GM12878 (cell line): ENCODE results near the gene NFASC. TPM values are rescaled to one million over a fixed set of nuclear protein-coding genes. Genes with fewer than 3 reads are reported as not detected.

Experiments
- ATAC-seq: fragments of 200-7000 bp; cut with Tn5 transposase; 3 replicates; pipeline ENCODE4 v1.9.1; 2020; ENCODE audit warnings: mild to moderate bottlenecking, moderate library complexity
- BruUV-seq: library from RNA; stranded (reverse); fragments of 400-500 nt; replicated peaks from 2 replicates; lab custom pipeline; 2021; lab: Mats Ljungman, UMichigan
- CTCF ChIA-PET: fragments of 300-600 bp; sonication (Branson Sonifier 250); formaldehyde crosslinking; extraction: SDS; loops from one replicate; lab custom pipeline; 2021; ENCODE audit warnings: inconsistent platforms; lab: Yijun Ruan, JAX
- POLR2A ChIA-PET: fragments of 350-600 bp; formaldehyde crosslinking; extraction: SDS; loops from one replicate; lab custom pipeline; 2021; ENCODE audit warnings: inconsistent platforms; lab: Charles Lee
- RAD21 ChIA-PET: fragments of 300-600 bp; sonication (Branson Sonifier 250); formaldehyde crosslinking; loops from one replicate; lab custom pipeline; 2023; ENCODE audit warnings: antibody characterized with exemption; ENCODE audit not compliant: unreplicated experiment; lab: Charles Lee
- SMC1A ChIA-PET: fragments of 300-600 bp; sonication (Branson Sonifier 250); formaldehyde crosslinking; loops from one replicate; lab custom pipeline; 2023; ENCODE audit not compliant: unreplicated experiment, uncharacterized antibody; lab: Charles Lee
- DNase-seq: peaks from one replicate; pipeline ENCODE4 v3.0.0-alpha.2; 2011; ENCODE audit warnings: low read depth, low spot score
- FAIRE-seq: peaks from 3 replicates; lab custom pipeline; 2011; peaks lifted over from hg19 to GRCh38; lab: Jason Lieb, UNC
- H2AFZ ChIP-seq: 2 replicates; pipeline ENCODE4 v1.6.0; 2011; ENCODE audit warnings: low read depth, low read length, control low read depth; ENCODE audit not compliant: control insufficient read depth
- H3K27ac ChIP-seq: 2 replicates; pipeline ENCODE4 v1.5.1; 2011; ENCODE audit warnings: control low read depth; ENCODE audit not compliant: control insufficient read depth, insufficient read depth
- H3K27me3 ChIP-seq, 2 experiments: replicated peaks in 1 of 2; 2 replicates each; pipeline versions ENCODE4 v1.6.0 to v1.6.1; 2011; ENCODE audit warnings: low read length in 1 of 2; ENCODE audit not compliant: control insufficient read depth in 2 of 2, insufficient read depth in 2 of 2
- H3K36me3 ChIP-seq, 2 experiments: 2 replicates each; pipeline ENCODE4 v1.5.1; 2011; ENCODE audit warnings: low read length in 1 of 2; ENCODE audit not compliant: control insufficient read depth in 2 of 2, insufficient read depth in 2 of 2
- H3K4me1 ChIP-seq: 2 replicates; pipeline ENCODE4 v1.6.1; 2011; ENCODE audit warnings: mild to moderate bottlenecking, low read length, moderate library complexity, mixed read lengths; ENCODE audit not compliant: control insufficient read depth, insufficient read depth
- H3K4me2 ChIP-seq: 2 replicates; pipeline ENCODE4 v1.6.0; 2011; ENCODE audit warnings: control low read depth; ENCODE audit not compliant: control insufficient read depth, insufficient read depth
- H3K4me3 ChIP-seq: fragments of 200-600 bp; sonication (generic); 2 replicates; pipeline ENCODE4 v1.5.1; 2016
- H3K79me2 ChIP-seq: 2 replicates; pipeline ENCODE4 v1.6.0; 2011; ENCODE audit warnings: low read length; ENCODE audit not compliant: control insufficient read depth, insufficient read depth
- H3K9ac ChIP-seq: 2 replicates; pipeline ENCODE4 v1.8.0; 2011; ENCODE audit warnings: low read length, control low read depth, mixed read lengths; ENCODE audit not compliant: control insufficient read depth, insufficient read depth
- H3K9me3 ChIP-seq: replicated peaks from 3 replicates; pipeline ENCODE4 v1.5.1; 2011; ENCODE audit warnings: mild to moderate bottlenecking, low read length; ENCODE audit not compliant: control insufficient read depth, insufficient read depth
- H4K20me1 ChIP-seq: 2 replicates; pipeline ENCODE4 v1.6.0; 2011; ENCODE audit not compliant: control insufficient read depth, insufficient read depth
- EZH2 ChIP-seq: IDR thresholded peaks from 2 replicates; pipeline ENCODE4 v1.6.1; 2012; ENCODE audit warnings: low read depth, mild to moderate bottlenecking, control low read depth, inconsistent platforms, low read length, borderline replicate concordance; ENCODE audit not compliant: control insufficient read depth
- FOXK2 ChIP-seq: fragments of 450-650 bp; IDR thresholded peaks from 2 replicates; pipeline ENCODE4 v1.6.1; 2017; ENCODE audit warnings: mild to moderate bottlenecking, moderate library complexity
- KAT2A ChIP-seq: conservative IDR thresholded peaks from 2 replicates; pipeline ENCODE4 v1.6.1; 2011; ENCODE audit warnings: low read depth, low read length; ENCODE audit not compliant: control insufficient read depth
- NFXL1 ChIP-seq: fragments of 450-650 bp; IDR thresholded peaks from 2 replicates; pipeline ENCODE4 v1.6.1; 2017; ENCODE audit warnings: antibody characterized with exemption, mild to moderate bottlenecking, borderline replicate concordance
- NFYA ChIP-seq: IDR thresholded peaks from 2 replicates; pipeline ENCODE4 v1.6.1; 2011; ENCODE audit warnings: low read depth, mild to moderate bottlenecking, low read length, improper control_type of control experiment, borderline replicate concordance
- NKRF ChIP-seq: fragments of 450-650 bp; conservative IDR thresholded peaks from 2 replicates; pipeline ENCODE4 v1.6.1; 2017; ENCODE audit warnings: mild to moderate bottlenecking, moderate library complexity
- PML ChIP-seq: IDR thresholded peaks from 2 replicates; pipeline ENCODE4 v1.6.1; 2012; ENCODE audit warnings: low read length, inconsistent platforms
- POLR2A ChIP-seq: IDR thresholded peaks from 2 replicates; pipeline ENCODE4 v1.6.1; 2011; ENCODE audit warnings: low read depth, mild to moderate bottlenecking, low read length
- RAD21 ChIP-seq: IDR thresholded peaks from 2 replicates; pipeline ENCODE4 v1.6.1; 2011; ENCODE audit warnings: mild to moderate bottlenecking, low read depth, low read length, moderate library complexity; ENCODE audit not compliant: insufficient read depth
- RBBP5 ChIP-seq: fragments of 200-600 bp; sonication (generic); conservative IDR thresholded peaks from 2 replicates; pipeline ENCODE4 v1.6.1; 2016
- RFX5 ChIP-seq: IDR thresholded peaks from 2 replicates; pipeline ENCODE4 v1.6.1; 2011; ENCODE audit warnings: low read depth, low read length, improper control_type of control experiment
- STAT1 ChIP-seq: fragments of 450-650 bp; conservative IDR thresholded peaks from 2 replicates; pipeline ENCODE4 v1.6.1; 2014; ENCODE audit warnings: antibody characterized with exemption, mild to moderate bottlenecking
- SUZ12 ChIP-seq: fragments of 200-600 bp; sonication (generic); IDR thresholded peaks from one replicate; pipeline ENCODE4 v1.6.1; 2018; ENCODE audit warnings: antibody characterized with exemption, mild to moderate bottlenecking; ENCODE audit not compliant: unreplicated experiment
- ZBTB33 ChIP-seq: fragments of 450-650 bp; IDR thresholded peaks from 2 replicates; pipeline ENCODE4 v1.6.1; 2017; ENCODE audit warnings: mild to moderate bottlenecking
- ZBTB4 ChIP-seq: fragments of 450-650 bp; formaldehyde crosslinking; IDR thresholded peaks from 2 replicates; pipeline ENCODE4 v1.4.0; 2022; ENCODE audit warnings: mild to moderate bottlenecking, moderate library complexity
- WGBS: methylation state at CpG from one replicate; pipeline ENCODE4 v1.1.6; 2016; ENCODE audit warnings: low lambda C conversion rate; ENCODE audit not compliant: insufficient replicate concordance, insufficient coverage; ENCODE audit errors: missing lambda C conversion rate; 5-methylcytosine and 5-hydroxymethylcytosine counted together
- in situ Hi-C: fragments of 300-500 bp; cut with MboI; formaldehyde crosslinking; loops from 9 replicates; pipeline ENCODE4 v1.14.3; 2018; ENCODE audit warnings: mixed read lengths
- intact Hi-C: fragments of 100-400 bp; cut with micrococcal nuclease; formaldehyde crosslinking; loops from one replicate; pipeline ENCODE4 v1.14.2; 2022; ENCODE audit not compliant: unreplicated experiment
- polyA plus RNA-seq, 11 experiments: library from polyadenylated mRNA; depleted of rRNA in 4 of 11; unstranded in 6 of 11; stranded (reverse) in 5 of 11; fragments of >200 nt; fragmentation: Nextera tagmentation in 4 of 11; fragmentation: Illumina TruSeq in 1 of 11; extraction: Ambion mirVana in 4 of 11; extraction: Trizol in 1 of 11; gene quantifications; 1 replicate in 1 of 11; 2 replicates in 10 of 11; pipeline versions ENCODE4 v1.2.1 to v1.2.3, GENCODE V29; 2011 to 2016; ENCODE audit warnings: inconsistent platforms in 2 of 11, missing spikeins in 2 of 11, low read depth in 1 of 11
- total RNA-seq, 4 experiments: library from RNA; depleted of rRNA in 3 of 4; stranded (reverse); fragments of >200 nt in 3 of 4; fragmentation: Illumina TruSeq in 1 of 4; extraction: Trizol in 1 of 4; gene quantifications; 2 replicates each; pipeline versions ENCODE4 v1.2.1 to v1.2.3, GENCODE V29; 2013 to 2021
- TF ChIP-seq, protein P1 (sequence below): fragments of 450-650 bp; IDR thresholded peaks from 2 replicates; pipeline ENCODE4 v1.6.1; 2017; ENCODE audit warnings: mild to moderate bottlenecking, low read depth, inconsistent platforms; ENCODE audit not compliant: poor library complexity, severe bottlenecking

NFASC gene
- total and polyA plus RNA-seq, 10 of the 15 experiments (the other 5 are each of a cell fraction or from before 2014, with no cell fraction given) = 0.04 to 0.31 (median 0.12) TPM; not detected in 4

DNA sequence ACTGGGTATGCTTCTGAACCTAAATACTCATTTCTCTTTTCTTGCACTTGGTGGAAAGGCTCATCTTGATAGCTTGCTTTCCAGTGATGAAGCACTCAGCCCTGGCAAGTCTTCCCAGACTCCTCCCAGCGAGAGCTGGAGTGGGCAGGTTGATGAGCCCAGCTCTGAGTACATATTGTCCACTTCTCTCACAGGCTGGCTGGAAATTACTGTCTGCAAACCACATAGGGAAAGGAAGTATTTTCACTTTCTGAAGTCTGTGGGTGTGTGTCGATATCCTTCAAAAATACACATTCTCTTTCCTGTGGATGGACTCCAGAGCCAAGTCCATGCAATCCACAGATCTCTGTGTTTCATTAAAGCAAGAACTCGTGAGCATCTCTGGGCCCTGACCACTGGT is 133.7 kb downstream of the NFASC start:
- RAD21 ChIA-PET = no interaction called here
- POLR2A ChIA-PET = no interaction called here
- CTCF ChIA-PET = interaction anchor here (0.9 to 2.2 kb wide), 2 partner anchors 19 to 57 kb away, joined by 3 to 5 read pairs; no protein-coding TSS in a partner anchor
- Histone ChIP-seq H3K4me2 (no peak overlapping the region), H2AFZ (no peak overlapping the region), H3K9me3 (no peaks in the 10 kb centered on the region), H3K36me3 (no peaks in the 10 kb centered on the region), H3K79me2 (no peaks in the 10 kb centered on the region), H4K20me1 (no peaks in the 10 kb centered on the region), H3K9ac (no peak overlapping the region), H3K27me3 (peaks cover 0 to 4% of the 10 kb centered on the region in 2 experiments; a peak in 1 of 4 replicates), H3K4me3 (no peak overlapping the region), H3K27ac (no peak overlapping the region), H3K4me1 (no peaks in the 10 kb centered on the region)
- SMC1A ChIA-PET = no interaction called here
- intact Hi-C loops (no loop called here), in situ Hi-C loops (no loop called here)
- BruUV-seq = no TSS peak
- no peak for DNase-seq
- no peak for ATAC-seq
- 3% methylated on average over 3 of the region's 3 CpGs for WGBS
- FAIRE-seq = no peak
- TF ChIP-seq NKRF = no peak
- TF ChIP-seq, protein P1, sequence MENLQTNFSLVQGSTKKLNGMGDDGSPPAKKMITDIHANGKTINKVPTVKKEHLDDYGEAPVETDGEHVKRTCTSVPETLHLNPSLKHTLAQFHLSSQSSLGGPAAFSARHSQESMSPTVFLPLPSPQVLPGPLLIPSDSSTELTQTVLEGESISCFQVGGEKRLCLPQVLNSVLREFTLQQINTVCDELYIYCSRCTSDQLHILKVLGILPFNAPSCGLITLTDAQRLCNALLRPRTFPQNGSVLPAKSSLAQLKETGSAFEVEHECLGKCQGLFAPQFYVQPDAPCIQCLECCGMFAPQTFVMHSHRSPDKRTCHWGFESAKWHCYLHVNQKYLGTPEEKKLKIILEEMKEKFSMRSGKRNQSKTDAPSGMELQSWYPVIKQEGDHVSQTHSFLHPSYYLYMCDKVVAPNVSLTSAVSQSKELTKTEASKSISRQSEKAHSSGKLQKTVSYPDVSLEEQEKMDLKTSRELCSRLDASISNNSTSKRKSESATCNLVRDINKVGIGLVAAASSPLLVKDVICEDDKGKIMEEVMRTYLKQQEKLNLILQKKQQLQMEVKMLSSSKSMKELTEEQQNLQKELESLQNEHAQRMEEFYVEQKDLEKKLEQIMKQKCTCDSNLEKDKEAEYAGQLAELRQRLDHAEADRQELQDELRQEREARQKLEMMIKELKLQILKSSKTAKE = no peak
- no peak for TF ChIP-seq ZBTB33
- no peak for TF ChIP-seq RAD21
- TF ChIP-seq NFYA = no peak
- no peak for TF ChIP-seq RBBP5
- no peak for TF ChIP-seq PML
- no peak for TF ChIP-seq ZBTB4 (CRISPR knock-in tag)
- no peak for TF ChIP-seq POLR2A
- no peak for TF ChIP-seq STAT1
- TF ChIP-seq RFX5 = no peak
- TF ChIP-seq SUZ12 = no peak
- no peak for TF ChIP-seq KAT2A
- TF ChIP-seq NFXL1 = no peak
- TF ChIP-seq FOXK2 = no peak
- TF ChIP-seq EZH2 = no peak
